IPS DF 19.7 (cell line): ENCODE measurements around the gene MYADML2.
"Not testable (repeated sequence)": the region's sequence is repeated elsewhere in the genome, so short reads cannot be mapped to it uniquely, and the experiment has no call there.

Experiments used
- DNase-seq: peaks from one replicate; pipeline ENCODE4 v3.0.0-alpha.2; 2013; ENCODE audit warnings: low read depth, low spot score

MYADML2 gene

GRCh38 chr17:81947189-81947588, at the start of gene MYADML2:
Gene MYADML2 (minus strand): TSS chr17:81947233. CDS start chr17:81941741, 5,492 bp downstream.
- no peak for DNase-seq

GRCh38 chr17:81996232-81996756, 49.3 kb upstream of the MYADML2 start:
- DNase-seq, result no peak

- DNase-seq, result no peak
Observed at GRCh38 chr17:81995463-81996231, 48.6 kb upstream of the MYADML2 start.

GRCh38 chr17:81994593-81995462, 47.8 kb upstream of the MYADML2 start:
- DNase-seq, result no peak

GRCh38 chr17:81993729-81994592, 46.9 kb upstream of the MYADML2 start:
- DNase-seq, result no peak

- no peak for DNase-seq
Observed at GRCh38 chr17:81992306-81993102, 45.5 kb upstream of the MYADML2 start.

GRCh38 chr17:81991684-81992305, 44.8 kb upstream of the MYADML2 start:
- DNase-seq, result no peak

GRCh38 chr17:81990836-81991683, 44.0 kb upstream of the MYADML2 start:
- DNase-seq, result no peak

- no peak for DNase-seq
Observed at GRCh38 chr17:81987161-81987770, 40.2 kb upstream of the MYADML2 start.

GRCh38 chr17:81986606-81987005, 39.6 kb upstream of the MYADML2 start:
- no peak for DNase-seq

- DNase-seq, result no peak
Observed at GRCh38 chr17:81984773-81985410, 37.9 kb upstream of the MYADML2 start.

GRCh38 chr17:81983639-81984373, 36.8 kb upstream of the MYADML2 start:
- no peak for DNase-seq

GRCh38 chr17:81983011-81983638, 36.1 kb upstream of the MYADML2 start:
- DNase-seq, result no peak

GRCh38 chr17:81981511-81981910, 34.5 kb upstream of the MYADML2 start:
- DNase-seq, result not testable (repeated sequence)

GRCh38 chr17:81980707-81981343, 33.8 kb upstream of the MYADML2 start:
- DNase-seq, result no peak

- DNase-seq, result no peak
Observed at GRCh38 chr17:81980122-81980521, 33.1 kb upstream of the MYADML2 start.
